K562 (cell line): Measurements from ENCODE around the gene PCDH8. TPM values are rescaled to one million over a fixed set of nuclear protein-coding genes. Genes with fewer than 3 reads are reported as not detected.

Experiments used
- ATAC-seq: fragments of 200-7000 bp; cut with Tn5 transposase; 3 replicates; pipeline ENCODE4 v1.9.1; 2020; ENCODE audit warnings: moderate library complexity
- BruUV-seq: library from RNA; stranded (reverse); fragments of 400-500 nt; replicated peaks from 2 replicates; lab custom pipeline; 2021; lab: Mats Ljungman, UMichigan
- CTCF ChIA-PET: fragments of 300-600 bp; formaldehyde crosslinking; extraction: SDS; loops from one replicate; lab custom pipeline; 2021; ENCODE audit warnings: low intra/inter-chr PET ratio; lab: Yijun Ruan, JAX
- POLR2A ChIA-PET: fragments of 300-600, 350-650 bp; sonication (Branson Sonifier 250); formaldehyde crosslinking; extraction: SDS; loops from one replicate; lab custom pipeline; 2021; ENCODE audit warnings: antibody characterized with exemption, inconsistent platforms; lab: Yijun Ruan, JAX
- DNase-seq, 4 experiments: peaks; one replicate each; pipeline versions ENCODE4 v3.0.0 to v3.0.0-alpha.2; 2011 to 2018; ENCODE audit warnings: low spot score in 3 of 4, mixed read lengths in 3 of 4; ENCODE audit errors: extremely low read depth in 1 of 4
- FAIRE-seq: peaks from 2 replicates; lab custom pipeline; 2011; peaks lifted over from hg19 to GRCh38; lab: Jason Lieb, UNC
- H2AFZ ChIP-seq: 2 replicates; pipeline ENCODE4 v1.6.0; 2011; ENCODE audit warnings: low read depth, low read length, control low read depth, inconsistent platforms
- H3K27ac ChIP-seq: fragments of 200-600 bp; 3 replicates; pipeline ENCODE4 v1.8.0; 2011; ENCODE audit warnings: low read depth, mild to moderate bottlenecking, control low read depth, inconsistent platforms, low read length, moderate library complexity, mixed read lengths; ENCODE audit errors: extremely low read depth
- H3K27me3 ChIP-seq, 2 experiments: fragments of 300-600 bp in 1 of 2; 2 replicates in 1 of 2; 3 replicates in 1 of 2; pipeline versions ENCODE4 v1.6.0 to v1.8.0; 2011; ENCODE audit warnings: inconsistent platforms in 2 of 2, low read length in 2 of 2, mild to moderate bottlenecking in 1 of 2, mixed read lengths in 1 of 2, moderate library complexity in 1 of 2; ENCODE audit not compliant: control insufficient read depth in 2 of 2, insufficient read depth in 2 of 2
- H3K36me3 ChIP-seq: fragments of 300-600 bp; 3 replicates; pipeline ENCODE4 v1.8.0; 2011; ENCODE audit warnings: mild to moderate bottlenecking, low read length, inconsistent platforms; ENCODE audit not compliant: control insufficient read depth, insufficient read depth
- H3K4me1 ChIP-seq, 2 experiments: fragments of 200-600 bp in 1 of 2; replicated peaks in 1 of 2; 2 replicates in 1 of 2; 3 replicates in 1 of 2; pipeline versions ENCODE4 v1.5.1 to v1.8.0; 2011; ENCODE audit warnings: inconsistent platforms in 2 of 2, low read length in 2 of 2, mild to moderate bottlenecking in 1 of 2, mixed read lengths in 1 of 2, moderate library complexity in 1 of 2; ENCODE audit not compliant: control insufficient read depth in 2 of 2, insufficient read depth in 2 of 2
- H3K4me2 ChIP-seq: 2 replicates; pipeline ENCODE4 v1.6.1; 2011; ENCODE audit warnings: low read length, control low read depth, inconsistent platforms, mixed read lengths; ENCODE audit not compliant: insufficient read depth
- H3K4me3 ChIP-seq: fragments of 200-600 bp; sonication (generic), shearing (Covaris generic); 2 replicates; pipeline ENCODE4 v1.5.1; 2016; ENCODE audit warnings: control low read depth, inconsistent platforms
- H3K79me2 ChIP-seq: fragments of 200-600 bp; 3 replicates; pipeline ENCODE4 v1.8.0; 2011; ENCODE audit warnings: low read length, inconsistent platforms; ENCODE audit not compliant: control insufficient read depth, insufficient read depth
- H3K9ac ChIP-seq, 2 experiments: 2 replicates each; pipeline versions ENCODE4 v1.6.0 to v1.6.1; 2011; ENCODE audit warnings: low read depth in 2 of 2, low read length in 2 of 2, control low read depth in 1 of 2, inconsistent platforms in 1 of 2, mild to moderate bottlenecking in 1 of 2, mixed read lengths in 1 of 2; ENCODE audit not compliant: insufficient read depth in 1 of 2
- H3K9me1 ChIP-seq: one replicate; pipeline ENCODE4 v1.6.0; 2011; ENCODE audit warnings: inconsistent platforms, mild to moderate bottlenecking, low read length, moderate library complexity; ENCODE audit not compliant: control insufficient read depth, insufficient read depth
- H3K9me3 ChIP-seq: replicated peaks from 2 replicates; pipeline ENCODE4 v1.5.1; 2011; ENCODE audit warnings: low read depth, low read length, inconsistent platforms; ENCODE audit not compliant: control insufficient read depth, insufficient read depth
- H4K20me1 ChIP-seq: replicated peaks from 2 replicates; pipeline ENCODE4 v1.6.1; 2011; ENCODE audit warnings: low read length, inconsistent platforms, mixed read lengths; ENCODE audit not compliant: control insufficient read depth, insufficient read depth
- ATF1 ChIP-seq, 2 experiments: fragments of 450-650 bp in 1 of 2; IDR thresholded peaks; 2 replicates each; pipeline ENCODE4 v1.6.1; 2016; ENCODE audit warnings: missing compliant biosample characterization in 1 of 2, missing genetic modification characterization in 1 of 2
- CHD4 ChIP-seq: fragments of 200-600 bp; sonication (generic); IDR thresholded peaks from 3 replicates; pipeline ENCODE4 v1.6.1; 2012; ENCODE audit warnings: low read depth, mild to moderate bottlenecking, mixed read lengths, low read length, inconsistent platforms; ENCODE audit not compliant: insufficient read depth, insufficient replicate concordance, poor library complexity, severe bottlenecking
- E2F6 ChIP-seq, 2 experiments: IDR thresholded peaks; 2 replicates each; pipeline ENCODE4 v1.6.1; 2011; ENCODE audit warnings: borderline replicate concordance in 1 of 2, control low read depth in 1 of 2, low read depth in 1 of 2, low read length in 1 of 2, mild to moderate bottlenecking in 1 of 2, mixed read lengths in 1 of 2, moderate library complexity in 1 of 2; ENCODE audit not compliant: insufficient read depth in 1 of 2, insufficient read length in 1 of 2, poor library complexity in 1 of 2, severe bottlenecking in 1 of 2; ENCODE audit errors: extremely low read depth in 1 of 2
- MAZ ChIP-seq, 2 experiments: fragments of 450-650 bp in 1 of 2; sonication (generic) in 1 of 2; formaldehyde crosslinking; IDR thresholded peaks in 1 of 2; conservative IDR thresholded peaks in 1 of 2; 2 replicates each; pipeline versions ENCODE4 v1.4.0 to v1.5.0; 2020; ENCODE audit warnings: mild to moderate bottlenecking in 1 of 2, missing genetic modification reagents in 1 of 2
- PHTF2 ChIP-seq: fragments of 250-450 bp; sonication (Bioruptor Pico); IDR thresholded peaks from 2 replicates; pipeline ENCODE4 v1.5.0; 2021; ENCODE audit warnings: mild to moderate bottlenecking
- ZNF551 ChIP-seq: fragments of 250-450 bp; sonication (Bioruptor Pico); IDR thresholded peaks from 2 replicates; pipeline ENCODE4 v1.5.0; 2021; ENCODE audit warnings: mild to moderate bottlenecking, moderate library complexity
- WGBS: fragments of 100-300 bp; shearing (Covaris generic); methylation state at CpG from one replicate; pipeline ENCODE4 v1.1.6; 2016; ENCODE audit warnings: low coverage, mixed read lengths; ENCODE audit not compliant: insufficient coverage; ENCODE audit errors: missing lambda C conversion rate; 5-methylcytosine and 5-hydroxymethylcytosine counted together
- in situ Hi-C: fragments of 300-500 bp; cut with MboI; formaldehyde crosslinking; loops from 4 replicates; pipeline ENCODE4 v1.15.0; 2018; ENCODE audit warnings: inconsistent platforms, mixed read lengths
- intact Hi-C: fragments of 100-400 bp; cut with micrococcal nuclease; formaldehyde crosslinking; loops from 2 replicates; pipeline ENCODE4 v1.14.2; 2022
- polyA plus RNA-seq, 8 experiments: library from polyadenylated mRNA; depleted of rRNA in 4 of 8; stranded (reverse) in 5 of 8; unstranded in 3 of 8; fragments of >200 nt; fragmentation: Nextera tagmentation in 2 of 8; fragmentation: Illumina TruSeq in 1 of 8; extraction: Ambion mirVana in 2 of 8; extraction: Trizol in 1 of 8; gene quantifications; 2 replicates each; pipeline versions ENCODE4 v1.2.1 to v1.2.3, GENCODE V29; 2011 to 2014; ENCODE audit warnings: inconsistent platforms in 1 of 8, missing spikeins in 1 of 8
- total RNA-seq, 7 experiments: library from RNA; depleted of rRNA in 6 of 7; stranded (reverse); fragments of >200 nt in 6 of 7; fragmentation: Illumina TruSeq in 2 of 7; extraction: Trizol in 2 of 7; gene quantifications; 2 replicates each; pipeline versions ENCODE4 v1.2.1 to v1.2.3, GENCODE V29; 2011 to 2021; ENCODE audit warnings: low replicate concordance in 1 of 7

The PCDH8 gene
- total and polyA plus RNA-seq, 9 of the 15 experiments (the other 6 are each of a cell fraction or from before 2014, with no cell fraction given) = not detected

GRCh38 chr13:52815330-52815729, 33.1 kb downstream of the PCDH8 start:
- H3K9me1 ChIP-seq = no peaks in the 10 kb centered on the region
- peak in 1 of 4 experiments; percentile 3 for DNase-seq
- no peak for TF ChIP-seq ZNF551 (CRISPR knock-in tag)
- peak in 1 of 2 experiments; percentile 26 for TF ChIP-seq E2F6 (IDR thresholded peaks at IDR 0.05; ENCODE audit: borderline replicate concordance in 1 of 2, extremely low read depth in 1 of 2, insufficient read depth in 1 of 2, insufficient read length in 1 of 2, low read depth in 1 of 2, low read length in 1 of 2, poor library complexity in 1 of 2, severe bottlenecking in 1 of 2)
- TF ChIP-seq MAZ (CRISPR knock-in tag; conservative IDR thresholded peaks at IDR 0.05 in 1 of 2, IDR thresholded peaks at IDR 0.05 in 1 of 2) = no peak
- no peak for TF ChIP-seq ATF1 (CRISPR knock-in tag; IDR thresholded peaks at IDR 0.05)
- TF ChIP-seq ATF1 (tag; IDR thresholded peaks at IDR 0.05) = no peak
- no peak for TF ChIP-seq PHTF2 (CRISPR knock-in tag)
- no peak for TF ChIP-seq CHD4
- ATAC-seq = peak; percentile 87
- H3K36me3 ChIP-seq = no peaks in the 10 kb centered on the region
- CTCF ChIA-PET = no interaction called here
- no peaks in the 10 kb centered on the region for H3K9me3 ChIP-seq
- no peak overlapping the region for H2AFZ ChIP-seq
- no peaks in the 10 kb centered on the region for H3K27me3 ChIP-seq
- intact Hi-C loops (no loop called here), in situ Hi-C loops (no loop called here)
- WGBS = 0% methylated on average over 4 of the region's 26 CpGs
- H3K4me3 ChIP-seq = no peak overlapping the region
- POLR2A ChIA-PET = no interaction called here
- no peak overlapping the region for H3K27ac ChIP-seq
- FAIRE-seq = no peak
- no peak overlapping the region for H3K9ac ChIP-seq
- H3K4me1 ChIP-seq = peaks cover 0 to 6% of the 10 kb centered on the region in 2 experiments; a peak in 2 of 5 replicates
- H3K4me2 ChIP-seq = no peak overlapping the region
- H4K20me1 ChIP-seq = no peaks in the 10 kb centered on the region
- no TSS peak for BruUV-seq
- H3K79me2 ChIP-seq = no peaks in the 10 kb centered on the region
